ENCODE measurements around the gene KLB. TPM values are rescaled to one million over a fixed set of nuclear protein-coding genes. Genes with fewer than 3 reads are reported as not detected.

KLB gene
- total RNA-seq, 4 donors from 2014 or later, result 0.20 to 0.27 TPM; not detected in 2

DNA sequence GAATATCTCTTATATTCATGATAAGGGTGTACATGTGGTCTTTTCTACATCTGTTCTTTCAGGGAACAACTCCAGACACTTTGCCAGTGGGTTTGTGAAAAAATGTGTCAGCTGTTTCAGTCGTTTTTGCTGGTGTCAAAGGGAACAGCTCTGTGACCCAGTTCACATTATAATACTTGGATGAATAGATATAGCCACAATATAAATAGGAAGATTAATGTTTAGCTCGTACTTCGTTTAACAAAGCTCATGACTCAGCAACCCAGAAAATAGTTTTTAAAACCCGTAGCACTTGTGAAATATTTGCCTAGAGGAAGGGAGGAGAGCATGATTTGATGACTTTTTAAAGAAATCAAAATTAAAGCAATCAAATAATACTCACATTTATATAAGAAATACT is 60.0 kb downstream of the KLB start:
- Histone ChIP-seq H3K4me1 (no peaks in the 10 kb centered on the region), H3K9me3 (no peaks in the 10 kb centered on the region), H3K27me3 (no peaks in the 10 kb centered on the region), H3K27ac (no peak overlapping the region), H3K4me3 (replicated peaks in 1 of 3) (no peak overlapping the region), H3K36me3 (peaks cover 0 to 13% of the 10 kb centered on the region in 2 donors)
- no peak for TF ChIP-seq POLR2A (IDR thresholded peaks at IDR 0.05)
- TF ChIP-seq, protein P1, sequence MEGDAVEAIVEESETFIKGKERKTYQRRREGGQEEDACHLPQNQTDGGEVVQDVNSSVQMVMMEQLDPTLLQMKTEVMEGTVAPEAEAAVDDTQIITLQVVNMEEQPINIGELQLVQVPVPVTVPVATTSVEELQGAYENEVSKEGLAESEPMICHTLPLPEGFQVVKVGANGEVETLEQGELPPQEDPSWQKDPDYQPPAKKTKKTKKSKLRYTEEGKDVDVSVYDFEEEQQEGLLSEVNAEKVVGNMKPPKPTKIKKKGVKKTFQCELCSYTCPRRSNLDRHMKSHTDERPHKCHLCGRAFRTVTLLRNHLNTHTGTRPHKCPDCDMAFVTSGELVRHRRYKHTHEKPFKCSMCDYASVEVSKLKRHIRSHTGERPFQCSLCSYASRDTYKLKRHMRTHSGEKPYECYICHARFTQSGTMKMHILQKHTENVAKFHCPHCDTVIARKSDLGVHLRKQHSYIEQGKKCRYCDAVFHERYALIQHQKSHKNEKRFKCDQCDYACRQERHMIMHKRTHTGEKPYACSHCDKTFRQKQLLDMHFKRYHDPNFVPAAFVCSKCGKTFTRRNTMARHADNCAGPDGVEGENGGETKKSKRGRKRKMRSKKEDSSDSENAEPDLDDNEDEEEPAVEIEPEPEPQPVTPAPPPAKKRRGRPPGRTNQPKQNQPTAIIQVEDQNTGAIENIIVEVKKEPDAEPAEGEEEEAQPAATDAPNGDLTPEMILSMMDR (IDR thresholded peaks at IDR 0.05), result no peak
- DNase-seq, result no peak
- intact Hi-C loops (cut with DNase I), result no loop called here
- WGBS, 2 donors, result 83 to 91% methylated on average over 4 of the region's 4 CpGs

DNA sequence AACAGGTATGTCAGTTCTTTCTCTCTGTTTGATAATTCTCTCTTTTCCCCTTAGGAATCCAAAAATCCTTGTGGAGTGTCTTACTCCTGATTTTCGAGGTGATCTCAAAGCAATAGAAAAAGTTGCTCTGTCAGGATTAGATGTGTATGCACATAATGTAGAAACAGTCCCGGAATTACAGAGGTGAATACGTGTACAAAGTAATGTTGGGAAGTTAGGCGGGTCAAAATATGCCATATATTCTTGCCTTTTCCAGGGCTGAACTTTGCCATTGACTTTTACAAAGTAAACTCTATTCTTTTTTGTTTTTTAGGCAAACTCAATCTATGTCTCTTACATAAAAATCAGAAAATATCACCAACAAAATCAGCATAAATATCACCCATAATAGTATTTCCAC is 60.7 kb downstream of the KLB start:
- intact Hi-C loops (cut with DNase I), result no loop called here
- no peaks in the 10 kb centered on the region for H3K4me1 ChIP-seq
- H3K4me3 ChIP-seq (replicated peaks in 1 of 3), result no peak overlapping the region
- no peak overlapping the region for H3K27ac ChIP-seq
- no peak for DNase-seq
- H3K27me3 ChIP-seq, result no peaks in the 10 kb centered on the region
- 95 to 96% methylated on average over 4 of the region's 4 CpGs for WGBS, 2 donors
- no peaks in the 10 kb centered on the region for H3K9me3 ChIP-seq
- no peak for TF ChIP-seq POLR2A (IDR thresholded peaks at IDR 0.05)
- TF ChIP-seq, protein P1 (IDR thresholded peaks at IDR 0.05), result no peak
- H3K36me3 ChIP-seq, result peaks cover 0 to 13% of the 10 kb centered on the region in 2 donors

DNA sequence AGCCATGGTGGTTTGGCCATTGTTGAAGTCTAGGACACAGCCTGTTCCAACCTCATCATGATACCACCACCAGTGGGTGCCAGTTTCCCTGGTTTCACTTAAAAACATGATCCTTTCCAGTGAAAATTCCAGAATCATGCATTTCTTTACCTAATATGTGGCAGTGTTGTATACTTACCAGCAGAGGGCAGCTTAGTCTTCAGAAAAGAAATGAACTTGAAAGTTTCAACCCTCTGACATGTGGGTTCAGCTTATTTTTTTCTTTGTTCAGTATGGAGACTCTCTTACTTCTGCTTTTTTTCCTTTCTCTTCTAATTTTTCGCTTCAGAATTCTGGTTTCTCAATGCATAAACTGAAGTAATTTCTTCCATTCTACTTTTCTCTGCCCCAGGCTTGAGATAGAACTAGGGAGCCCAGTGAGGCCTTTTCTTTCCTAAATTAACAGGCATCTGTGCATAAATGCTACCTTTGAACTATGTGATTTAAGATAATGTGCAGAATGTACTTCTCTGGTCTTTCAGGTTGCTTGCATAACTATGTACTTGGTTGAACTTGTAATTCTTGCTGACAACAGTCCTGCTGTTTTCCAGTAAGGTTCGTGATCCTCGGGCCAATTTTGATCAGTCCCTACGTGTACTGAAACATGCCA is 62.8 kb downstream of the KLB start:
- Histone ChIP-seq H3K27ac (peak overlapping the region in 2 of 3 donors; percentile 46 to 56), H3K9me3 (no peaks in the 10 kb centered on the region), H3K4me1 (no peaks in the 10 kb centered on the region), H3K27me3 (no peaks in the 10 kb centered on the region), H3K36me3 (no peaks in the 10 kb centered on the region), H3K4me3 (replicated peaks in 1 of 3) (no peak overlapping the region)
- intact Hi-C loops (cut with DNase I), result no loop called here
- 71 to 73% methylated on average over 4 of the region's 4 CpGs for whole genome bisulfite sequencing, 2 donors
- no peak for TF ChIP-seq POLR2A (IDR thresholded peaks at IDR 0.05)
- TF ChIP-seq, protein P1 (IDR thresholded peaks at IDR 0.05), result peak; percentile 57 to 90 (median 80)
- DNase-seq, result peak; percentile 44 to 48

DNA sequence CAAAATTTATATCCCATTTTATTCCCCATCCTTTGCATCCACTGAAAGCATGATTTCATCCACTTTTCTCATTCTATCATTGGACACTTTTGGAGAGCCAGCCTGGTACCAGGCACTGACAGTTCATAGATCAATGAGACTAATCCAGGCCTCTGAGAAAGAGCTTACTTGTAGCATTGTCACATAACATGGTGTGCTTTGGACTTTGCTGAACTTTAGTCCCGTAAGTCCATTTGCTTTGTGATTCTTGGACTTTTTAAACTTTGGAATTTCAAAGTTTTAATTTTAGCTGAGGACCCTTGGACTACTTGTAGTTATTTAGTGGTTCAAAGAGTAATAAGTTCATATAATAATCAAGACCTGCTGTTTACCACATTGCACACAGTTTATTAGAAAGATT is 63.7 kb downstream of the KLB start:
- no peak for TF ChIP-seq POLR2A (IDR thresholded peaks at IDR 0.05)
- TF ChIP-seq, protein P1 (IDR thresholded peaks at IDR 0.05), result no peak
- H3K4me3 ChIP-seq (replicated peaks in 1 of 3), result no peak overlapping the region
- no peaks in the 10 kb centered on the region for H3K36me3 ChIP-seq
- no peaks in the 10 kb centered on the region for H3K9me3 ChIP-seq
- no peak overlapping the region for H3K27ac ChIP-seq
- no peak for DNase-seq
- 88 to 95% methylated on average over 1 of the region's 1 CpG for WGBS, 2 donors
- no peaks in the 10 kb centered on the region for H3K27me3 ChIP-seq
- H3K4me1 ChIP-seq, result no peaks in the 10 kb centered on the region
- intact Hi-C loops (cut with DNase I), result no loop called here

DNA sequence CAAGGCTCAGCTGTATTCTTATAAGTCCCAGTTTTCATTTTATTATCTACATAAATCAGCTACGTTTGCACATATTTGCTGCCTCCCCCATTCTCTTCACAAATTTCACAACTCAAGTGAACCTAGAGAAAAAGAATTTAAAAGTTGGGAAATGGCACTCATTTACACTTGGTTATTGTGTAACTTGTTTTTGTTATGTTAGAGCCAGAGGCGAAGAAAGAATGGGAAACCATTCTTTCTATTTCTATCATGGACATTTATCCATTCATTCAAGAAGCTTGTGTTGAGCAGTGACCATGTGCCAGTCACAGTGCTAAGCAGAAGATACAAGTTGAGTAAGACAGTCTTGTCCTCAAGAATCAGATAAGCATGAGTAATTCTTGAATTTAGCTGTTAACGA is 65.7 kb downstream of the KLB start:
- DNase-seq, result no peak
- Histone ChIP-seq H3K36me3 (no peaks in the 10 kb centered on the region), H3K27me3 (no peaks in the 10 kb centered on the region), H3K27ac (no peak overlapping the region), H3K4me1 (no peaks in the 10 kb centered on the region), H3K9me3 (no peaks in the 10 kb centered on the region), H3K4me3 (replicated peaks in 1 of 3) (no peak overlapping the region)
- WGBS, 2 donors, result 95 to 98% methylated on average over 3 of the region's 3 CpGs
- intact Hi-C loops (cut with DNase I), result no loop called here
- TF ChIP-seq, protein P1 (IDR thresholded peaks at IDR 0.05), result no peak
- no peak for TF ChIP-seq POLR2A (IDR thresholded peaks at IDR 0.05)
